HepG2 (cell line): ENCODE results near the gene CDC20. TPM values are rescaled to one million over a fixed set of nuclear protein-coding genes. Genes with fewer than 3 reads are reported as not detected.

Experiments used
- HNF4A ChIP-seq: sonication (generic); formaldehyde crosslinking; IDR thresholded peaks from 2 replicates; pipeline ENCODE4 v1.4.0; 2020; ENCODE audit warnings: missing genetic modification reagents
- HNRNPLL ChIP-seq: fragments of 200-400 bp; formaldehyde crosslinking; IDR thresholded peaks from 2 replicates; pipeline ENCODE4 v1.6.1; 2017; ENCODE audit warnings: mild to moderate bottlenecking, low read depth, low read length; ENCODE audit not compliant: poor library complexity, severe bottlenecking
- LCORL ChIP-seq, 2 experiments: fragments of 450-650 bp in 1 of 2; sonication (generic) in 1 of 2; formaldehyde crosslinking in 1 of 2; IDR thresholded peaks; 2 replicates each; pipeline versions ENCODE4 v1.5.0 to v1.6.1; 2017 to 2020; ENCODE audit warnings: antibody characterized with exemption in 1 of 2, missing genetic modification reagents in 1 of 2
- MAF1 ChIP-seq: sonication (generic); formaldehyde crosslinking; IDR thresholded peaks from 2 replicates; pipeline ENCODE4 v1.5.0; 2020; ENCODE audit warnings: missing genetic modification reagents, borderline replicate concordance
- MED8 ChIP-seq: sonication (generic); formaldehyde crosslinking; IDR thresholded peaks from 2 replicates; pipeline ENCODE4 v1.8.1; 2023; ENCODE audit warnings: mild to moderate bottlenecking, missing genetic modification reagents; ENCODE audit not compliant: insufficient replicate concordance
- MNT ChIP-seq: fragments of 450-650 bp; IDR thresholded peaks from 2 replicates; pipeline ENCODE4 v1.6.1; 2016
- MXD1 ChIP-seq: sonication (generic); formaldehyde crosslinking; IDR thresholded peaks from 2 replicates; pipeline ENCODE4 v1.4.0; 2020; ENCODE audit warnings: mild to moderate bottlenecking, missing genetic modification reagents
- RBAK ChIP-seq: sonication (generic); formaldehyde crosslinking; IDR thresholded peaks from 2 replicates; pipeline ENCODE4 v1.5.1; 2020; ENCODE audit warnings: mild to moderate bottlenecking, missing genetic modification reagents
- SATB2 ChIP-seq: sonication (generic); formaldehyde crosslinking; IDR thresholded peaks from 2 replicates; pipeline ENCODE4 v1.5.0; 2020; ENCODE audit warnings: missing genetic modification reagents
- TAF1 ChIP-seq: sonication (generic); formaldehyde crosslinking; IDR thresholded peaks from 2 replicates; pipeline ENCODE4 v1.4.0; 2020; ENCODE audit warnings: missing genetic modification reagents
- ZMAT3 ChIP-seq: sonication (generic); formaldehyde crosslinking; conservative IDR thresholded peaks from 2 replicates; pipeline ENCODE4 v1.7.0; 2021; ENCODE audit warnings: missing genetic modification reagents
- ZNF3 ChIP-seq: IDR thresholded peaks from 2 replicates; pipeline ENCODE4 v1.7.0; 2017; ENCODE audit warnings: inconsistent platforms
- ZNF337 ChIP-seq: sonication (generic); formaldehyde crosslinking; IDR thresholded peaks from 2 replicates; pipeline ENCODE4 v1.5.1; 2020; ENCODE audit warnings: missing genetic modification reagents, low read depth, mild to moderate bottlenecking, borderline replicate concordance
- ZNF574 ChIP-seq: sonication (generic); formaldehyde crosslinking; IDR thresholded peaks from 2 replicates; pipeline ENCODE4 v1.4.0; 2020; ENCODE audit warnings: missing genetic modification reagents
- polyA plus RNA-seq, 8 experiments: library from polyadenylated mRNA; depleted of rRNA in 3 of 8; stranded (reverse) in 7 of 8; unstranded in 1 of 8; fragments of >200 nt; fragmentation: Illumina TruSeq in 4 of 8; extraction: Trizol in 4 of 8; gene quantifications; 2 replicates each; pipeline versions ENCODE4 v1.2.1 to v1.2.3, GENCODE V29; 2011 to 2016; ENCODE audit warnings: low read depth in 4 of 8, missing spikeins in 1 of 8, mixed read lengths in 1 of 8; ENCODE audit not compliant: insufficient read depth in 1 of 8
- total RNA-seq, 5 experiments: library from RNA; depleted of rRNA; stranded (reverse); fragments of >200 nt; fragmentation: Illumina TruSeq; extraction: Trizol; gene quantifications; 2 replicates each; pipeline ENCODE4 v1.2.3, GENCODE V29; 2016; ENCODE audit warnings: low read depth in 1 of 5
- TF ChIP-seq, protein P1 (sequence below): sonication (generic); formaldehyde crosslinking; IDR thresholded peaks from 2 replicates; pipeline ENCODE4 v1.4.0; 2020; ENCODE audit warnings: missing genetic modification reagents
- TF ChIP-seq, protein P2 (sequence below): sonication (generic); formaldehyde crosslinking; IDR thresholded peaks from 2 replicates; pipeline ENCODE4 v1.5.1; 2020; ENCODE audit warnings: missing genetic modification reagents, mild to moderate bottlenecking, borderline replicate concordance
- TF ChIP-seq, protein P3 (sequence below): sonication (generic); formaldehyde crosslinking; IDR thresholded peaks from 2 replicates; pipeline ENCODE4 v1.4.0; 2020; ENCODE audit warnings: missing genetic modification reagents
- TF ChIP-seq, protein P4 (sequence below): IDR thresholded peaks from 2 replicates; pipeline ENCODE4 v1.6.1; 2016; ENCODE audit warnings: missing compliant biosample characterization, missing genetic modification reagents, borderline replicate concordance

CDC20 gene
- total and polyA plus RNA-seq, 2 of the 13 experiments (the other 11 are each of a cell fraction or from before 2014, with no cell fraction given): 57.9 to 90.0 TPM

GRCh38 chr1:43367026-43367903 lies 8.5 kb downstream of the CDC20 start (continued):
- TF ChIP-seq ZNF574 (no peak), TAF1 (CRISPR knock-in tag) (no peak), ZMAT3 (peak; percentile 36), HNRNPLL (peak; percentile 29), MNT (peak; percentile 34), MXD1 (CRISPR knock-in tag) (no peak), ZNF3 (CRISPR knock-in tag) (no peak), LCORL (IDR thresholded peaks at IDR 0.05) (no peak), LCORL (CRISPR knock-in tag; IDR thresholded peaks at IDR 0.05) (peak; percentile 62; the same call in 1 of the 2 replicates), MAF1 (CRISPR knock-in tag) (0 out of 2 replicates have a peak, but pooled peaks have one; percentile 44), RBAK (no peak), SATB2 (CRISPR knock-in tag) (no peak), MED8 (CRISPR knock-in tag) (no peak), ZNF337 (CRISPR knock-in tag) (peak; percentile 3; the same call in 1 of the 2 replicates), HNF4A (no peak)
- TF ChIP-seq, protein P1, sequence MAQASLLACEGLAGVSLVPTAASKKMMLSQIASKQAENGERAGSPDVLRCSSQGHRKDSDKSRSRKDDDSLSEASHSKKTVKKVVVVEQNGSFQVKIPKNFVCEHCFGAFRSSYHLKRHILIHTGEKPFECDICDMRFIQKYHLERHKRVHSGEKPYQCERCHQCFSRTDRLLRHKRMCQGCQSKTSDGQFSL: peak; percentile 58; the same call in 1 of the 2 replicates
- TF ChIP-seq, protein P2, sequence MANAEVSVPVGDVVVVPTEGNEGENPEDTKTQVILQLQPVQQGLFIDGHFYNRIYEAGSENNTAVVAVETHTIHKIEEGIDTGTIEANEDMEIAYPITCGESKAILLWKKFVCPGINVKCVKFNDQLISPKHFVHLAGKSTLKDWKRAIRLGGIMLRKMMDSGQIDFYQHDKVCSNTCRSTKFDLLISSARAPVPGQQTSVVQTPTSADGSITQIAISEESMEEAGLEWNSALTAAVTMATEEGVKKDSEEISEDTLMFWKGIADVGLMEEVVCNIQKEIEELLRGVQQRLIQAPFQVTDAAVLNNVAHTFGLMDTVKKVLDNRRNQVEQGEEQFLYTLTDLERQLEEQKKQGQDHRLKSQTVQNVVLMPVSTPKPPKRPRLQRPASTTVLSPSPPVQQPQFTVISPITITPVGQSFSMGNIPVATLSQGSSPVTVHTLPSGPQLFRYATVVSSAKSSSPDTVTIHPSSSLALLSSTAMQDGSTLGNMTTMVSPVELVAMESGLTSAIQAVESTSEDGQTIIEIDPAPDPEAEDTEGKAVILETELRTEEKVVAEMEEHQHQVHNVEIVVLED: no peak
- TF ChIP-seq, protein P3, sequence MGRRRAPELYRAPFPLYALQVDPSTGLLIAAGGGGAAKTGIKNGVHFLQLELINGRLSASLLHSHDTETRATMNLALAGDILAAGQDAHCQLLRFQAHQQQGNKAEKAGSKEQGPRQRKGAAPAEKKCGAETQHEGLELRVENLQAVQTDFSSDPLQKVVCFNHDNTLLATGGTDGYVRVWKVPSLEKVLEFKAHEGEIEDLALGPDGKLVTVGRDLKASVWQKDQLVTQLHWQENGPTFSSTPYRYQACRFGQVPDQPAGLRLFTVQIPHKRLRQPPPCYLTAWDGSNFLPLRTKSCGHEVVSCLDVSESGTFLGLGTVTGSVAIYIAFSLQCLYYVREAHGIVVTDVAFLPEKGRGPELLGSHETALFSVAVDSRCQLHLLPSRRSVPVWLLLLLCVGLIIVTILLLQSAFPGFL: no peak
- TF ChIP-seq, protein P4, sequence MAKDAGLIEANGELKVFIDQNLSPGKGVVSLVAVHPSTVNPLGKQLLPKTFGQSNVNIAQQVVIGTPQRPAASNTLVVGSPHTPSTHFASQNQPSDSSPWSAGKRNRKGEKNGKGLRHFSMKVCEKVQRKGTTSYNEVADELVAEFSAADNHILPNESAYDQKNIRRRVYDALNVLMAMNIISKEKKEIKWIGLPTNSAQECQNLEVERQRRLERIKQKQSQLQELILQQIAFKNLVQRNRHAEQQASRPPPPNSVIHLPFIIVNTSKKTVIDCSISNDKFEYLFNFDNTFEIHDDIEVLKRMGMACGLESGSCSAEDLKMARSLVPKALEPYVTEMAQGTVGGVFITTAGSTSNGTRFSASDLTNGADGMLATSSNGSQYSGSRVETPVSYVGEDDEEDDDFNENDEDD: no peak
